K562 (cell line): Measurements from ENCODE around the gene ZNF547.

Experiments
- CBFB ChIP-seq: sonication (generic); formaldehyde crosslinking; IDR thresholded peaks from 2 replicates; pipeline ENCODE4 v1.4.0; 2020; ENCODE audit warnings: mild to moderate bottlenecking, missing genetic modification reagents
- MAZ ChIP-seq, 2 experiments: fragments of 450-650 bp in 1 of 2; sonication (generic) in 1 of 2; formaldehyde crosslinking; IDR thresholded peaks in 1 of 2; conservative IDR thresholded peaks in 1 of 2; 2 replicates each; pipeline versions ENCODE4 v1.4.0 to v1.5.0; 2020; ENCODE audit warnings: mild to moderate bottlenecking in 1 of 2, missing genetic modification reagents in 1 of 2
- NR2F6 ChIP-seq: fragments of 450-650 bp; formaldehyde crosslinking; IDR thresholded peaks from 2 replicates; pipeline ENCODE4 v1.4.0; 2020; ENCODE audit warnings: mild to moderate bottlenecking
- RBFOX2 ChIP-seq: fragments of 200-400 bp; formaldehyde crosslinking; IDR thresholded peaks from 2 replicates; pipeline ENCODE4 v1.6.1; 2017; ENCODE audit warnings: low read depth, mild to moderate bottlenecking, low read length, moderate library complexity
- SRSF1 ChIP-seq: fragments of 200-400 bp; formaldehyde crosslinking; IDR thresholded peaks from 2 replicates; pipeline ENCODE4 v1.6.1; 2017; ENCODE audit warnings: mild to moderate bottlenecking, low read depth, low read length, moderate library complexity
- WHSC1 ChIP-seq: IDR thresholded peaks from one replicate; pipeline ENCODE4 v1.6.1; 2012; ENCODE audit warnings: low read length, control low read depth, inconsistent platforms
- TF ChIP-seq, protein P1 (sequence below): sonication (generic); formaldehyde crosslinking; IDR thresholded peaks from 2 replicates; pipeline ENCODE4 v1.8.0; 2023; ENCODE audit warnings: mild to moderate bottlenecking, missing genetic modification reagents
- TF ChIP-seq, protein P2 (sequence below), 2 experiments: fragments of 450-650 bp in 1 of 2; sonication (generic) in 1 of 2; formaldehyde crosslinking in 1 of 2; IDR thresholded peaks in 1 of 2; conservative IDR thresholded peaks in 1 of 2; 2 replicates each; pipeline versions ENCODE4 v1.6.1 to v1.8.1; 2016 to 2023; ENCODE audit warnings: mild to moderate bottlenecking in 2 of 2, moderate library complexity in 2 of 2, inconsistent platforms in 1 of 2, missing genetic modification reagents in 1 of 2

GRCh38 chr19:57389194-57389729 lies 25.9 kb downstream of the ZNF547 start:
- no peak for TF ChIP-seq NR2F6 (CRISPR knock-in tag)
- no peak for TF ChIP-seq SRSF1
- no peak for TF ChIP-seq RBFOX2
- TF ChIP-seq WHSC1: no peak
- TF ChIP-seq, protein P1, sequence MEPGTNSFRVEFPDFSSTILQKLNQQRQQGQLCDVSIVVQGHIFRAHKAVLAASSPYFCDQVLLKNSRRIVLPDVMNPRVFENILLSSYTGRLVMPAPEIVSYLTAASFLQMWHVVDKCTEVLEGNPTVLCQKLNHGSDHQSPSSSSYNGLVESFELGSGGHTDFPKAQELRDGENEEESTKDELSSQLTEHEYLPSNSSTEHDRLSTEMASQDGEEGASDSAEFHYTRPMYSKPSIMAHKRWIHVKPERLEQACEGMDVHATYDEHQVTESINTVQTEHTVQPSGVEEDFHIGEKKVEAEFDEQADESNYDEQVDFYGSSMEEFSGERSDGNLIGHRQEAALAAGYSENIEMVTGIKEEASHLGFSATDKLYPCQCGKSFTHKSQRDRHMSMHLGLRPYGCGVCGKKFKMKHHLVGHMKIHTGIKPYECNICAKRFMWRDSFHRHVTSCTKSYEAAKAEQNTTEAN (CRISPR knock-in tag): no peak
- TF ChIP-seq, protein P2, sequence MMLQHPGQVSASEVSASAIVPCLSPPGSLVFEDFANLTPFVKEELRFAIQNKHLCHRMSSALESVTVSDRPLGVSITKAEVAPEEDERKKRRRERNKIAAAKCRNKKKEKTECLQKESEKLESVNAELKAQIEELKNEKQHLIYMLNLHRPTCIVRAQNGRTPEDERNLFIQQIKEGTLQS (IDR thresholded peaks at IDR 0.05): no peak
- TF ChIP-seq, protein P2 (CRISPR knock-in tag; conservative IDR thresholded peaks at IDR 0.05): no peak
- no peak for TF ChIP-seq CBFB (CRISPR knock-in tag)
- peak in 1 of 2 experiments; percentile 68; a peak in 2 of 4 replicates for TF ChIP-seq MAZ (CRISPR knock-in tag; conservative IDR thresholded peaks at IDR 0.05 in 1 of 2, IDR thresholded peaks at IDR 0.05 in 1 of 2)
